ENCODE data around the gene TBCC.
"Not testable (repeated sequence)": the region's sequence is repeated elsewhere in the genome, so short reads cannot be mapped to it uniquely, and the experiment has no call there.

TBCC gene

GRCh38 chr6:42745640-42746462 is at the start of gene TBCC:
TSS of gene TBCC (minus strand) at chr6:42746103. CDS start at chr6:42746073, 30 bp downstream.
- DNase-seq = peak; percentile 97

GRCh38 chr6:42795651-42796050 is 49.7 kb upstream of the TBCC start:
- DNase-seq = no peak

- DNase-seq = no peak
Measured at GRCh38 chr6:42791706-42792320, 45.9 kb upstream of the TBCC start.

- DNase-seq = no peak
Measured at GRCh38 chr6:42790549-42791181, 44.8 kb upstream of the TBCC start.

GRCh38 chr6:42788671-42789070 is 42.8 kb upstream of the TBCC start:
- no peak for DNase-seq

GRCh38 chr6:42787063-42787472 is 41.2 kb upstream of the TBCC start:
- DNase-seq = no peak

- no peak for DNase-seq
Measured at GRCh38 chr6:42786525-42786985, 40.7 kb upstream of the TBCC start.

- DNase-seq = no peak
Measured at GRCh38 chr6:42784717-42785498, 39.0 kb upstream of the TBCC start.

GRCh38 chr6:42783876-42784642 is 38.2 kb upstream of the TBCC start:
- DNase-seq = no peak

GRCh38 chr6:42783177-42783875 is 37.4 kb upstream of the TBCC start:
- DNase-seq = peak; percentile 65

GRCh38 chr6:42782689-42783176 is 36.8 kb upstream of the TBCC start:
- DNase-seq = peak; percentile 65

GRCh38 chr6:42781796-42782688 is 36.1 kb upstream of the TBCC start, which contains the start of gene BICRAL:
TSS of gene BICRAL (plus strand) at chr6:42782052. CDS start at chr6:42822023, 39,971 bp downstream.
- DNase-seq = peak; percentile 84

GRCh38 chr6:42781546-42781795 is 35.6 kb upstream of the TBCC start:
- DNase-seq = peak; percentile 15

GRCh38 chr6:42779521-42779920 is 33.6 kb upstream of the TBCC start:
- no peak for DNase-seq

- no peak for DNase-seq
Measured at GRCh38 chr6:42778122-42778521, 32.2 kb upstream of the TBCC start.

- DNase-seq = no peak
Measured at GRCh38 chr6:42777126-42777822, 31.4 kb upstream of the TBCC start.

- not testable (repeated sequence) for DNase-seq
Measured at GRCh38 chr6:42774821-42775487, 29.1 kb upstream of the TBCC start.

- no peak for DNase-seq
Measured at GRCh38 chr6:42774201-42774600, 28.3 kb upstream of the TBCC start.

GRCh38 chr6:42771741-42772100 is 25.8 kb upstream of the TBCC start:
- no peak for DNase-seq
